ENCODE results near the gene GPATCH4.

- TF ChIP-seq CTCF (conservative IDR thresholded peaks at IDR 0.05; ENCODE audit: low read depth, low read length) (no peak), EZH2 (IDR thresholded peaks at IDR 0.05; ENCODE audit: borderline replicate concordance, low read depth, low read length, poor library complexity, severe bottlenecking) (no peak)
Measured at GRCh38 chr1:156574039-156574633, 27.1 kb downstream of the GPATCH4 start.

All from A673 (cell line).